ENCODE measurements around the gene C12orf75.
"Not testable (repeated sequence)": the region's sequence is repeated elsewhere in the genome, so short reads cannot be mapped to it uniquely, and the experiment has no call there.

C12orf75 gene

GRCh38 chr12:105330283-105330930 is at the start of gene C12orf75:
TSS of gene C12orf75 (plus strand) at chr12:105330691. CDS start at chr12:105330892, 201 bp downstream.
- peak; percentile 88 for DNase-seq

- DNase-seq, result no peak
Observed at GRCh38 chr12:105280966-105281693, 49.4 kb upstream of the C12orf75 start.

GRCh38 chr12:105281694-105282049 is 48.8 kb upstream of the C12orf75 start:
- no peak for DNase-seq

GRCh38 chr12:105285378-105285777 is 45.1 kb upstream of the C12orf75 start:
- no peak for DNase-seq

GRCh38 chr12:105287408-105287807 is 43.1 kb upstream of the C12orf75 start:
- no peak for DNase-seq

- no peak for DNase-seq
Observed at GRCh38 chr12:105288311-105288996, 42.0 kb upstream of the C12orf75 start.

GRCh38 chr12:105289114-105289904 is 41.2 kb upstream of the C12orf75 start:
- DNase-seq, result no peak

- no peak for DNase-seq
Observed at GRCh38 chr12:105291531-105291930, 39.0 kb upstream of the C12orf75 start.

- DNase-seq, result no peak
Observed at GRCh38 chr12:105292705-105293104, 37.8 kb upstream of the C12orf75 start.

GRCh38 chr12:105293187-105293586 is 37.3 kb upstream of the C12orf75 start:
- DNase-seq, result no peak

- DNase-seq, result no peak
Observed at GRCh38 chr12:105294161-105294560, 36.3 kb upstream of the C12orf75 start.

GRCh38 chr12:105294886-105295479 is 35.5 kb upstream of the C12orf75 start:
- DNase-seq, result no peak

- DNase-seq, result no peak
Observed at GRCh38 chr12:105296116-105297089, 34.1 kb upstream of the C12orf75 start.

- DNase-seq, result no peak
Observed at GRCh38 chr12:105300883-105301282, 29.6 kb upstream of the C12orf75 start.

GRCh38 chr12:105301696-105302095 is 28.8 kb upstream of the C12orf75 start:
- DNase-seq, result no peak

- not testable (repeated sequence) for DNase-seq
Observed at GRCh38 chr12:105302986-105303385, 27.5 kb upstream of the C12orf75 start.

GRCh38 chr12:105304626-105305025 is 25.9 kb upstream of the C12orf75 start:
- DNase-seq, result not testable (repeated sequence)

GRCh38 chr12:105307601-105308314 is 22.7 kb upstream of the C12orf75 start:
- DNase-seq, result not testable (repeated sequence)

GRCh38 chr12:105308839-105309238 is 21.7 kb upstream of the C12orf75 start:
- DNase-seq, result not testable (repeated sequence)

- not testable (repeated sequence) for DNase-seq
Observed at GRCh38 chr12:105309384-105309783, 21.1 kb upstream of the C12orf75 start.
